Neural cell (in vitro differentiated cells): Measurements from ENCODE around the gene HELLS. TPM values are rescaled to one million over a fixed set of nuclear protein-coding genes. Genes with fewer than 3 reads are reported as not detected.

Experiments
- H2AFZ ChIP-seq: fragments of 200-600, 300-800 bp; sonication (generic), shearing (Covaris generic); 2 replicates; pipeline ENCODE4 v1.6.0; 2014; ENCODE audit warnings: low read depth, mild to moderate bottlenecking, antibody characterized with exemption, low read length, moderate library complexity
- H3F3A ChIP-seq: fragments of 200-600 bp; shearing (Covaris generic); 2 replicates; pipeline ENCODE4 v1.6.1; 2016; ENCODE audit warnings: mild to moderate bottlenecking, moderate library complexity, mixed read lengths, antibody characterized with exemption, low read length; ENCODE audit not compliant: insufficient read depth, poor library complexity, severe bottlenecking
- H3K27ac ChIP-seq: fragments of 200-600, 300-800 bp; sonication (generic), shearing (Covaris generic); 2 replicates; pipeline ENCODE4 v1.5.1; 2014; ENCODE audit warnings: mild to moderate bottlenecking, low read length, moderate library complexity
- H3K27me3 ChIP-seq: fragments of 300-800, 200-600 bp; sonication (generic), shearing (Covaris generic); 2 replicates; pipeline ENCODE4 v1.6.0; 2014; ENCODE audit warnings: mild to moderate bottlenecking, low read depth, low read length, moderate library complexity; ENCODE audit not compliant: insufficient read depth
- H3K36me3 ChIP-seq: fragments of 300-800, 200-600 bp; sonication (generic), shearing (Covaris generic); 2 replicates; pipeline ENCODE4 v1.5.1; 2014; ENCODE audit warnings: mild to moderate bottlenecking, antibody characterized with exemption, low read length, moderate library complexity; ENCODE audit not compliant: insufficient read depth
- H3K4me2 ChIP-seq: fragments of 300-800, 200-600 bp; sonication (generic), shearing (Covaris generic); 2 replicates; pipeline ENCODE4 v1.6.0; 2014; ENCODE audit warnings: mild to moderate bottlenecking, low read length
- H3K4me3 ChIP-seq: fragments of 300-800, 200-600 bp; sonication (generic), shearing (Covaris generic); 2 replicates; pipeline ENCODE4 v1.5.1; 2014; ENCODE audit warnings: mild to moderate bottlenecking, low read length, moderate library complexity
- H3K79me2 ChIP-seq: fragments of 200-600 bp; shearing (Covaris generic); replicated peaks from 2 replicates; pipeline ENCODE4 v1.6.0; 2014; ENCODE audit warnings: mild to moderate bottlenecking, low read length, moderate library complexity; ENCODE audit not compliant: insufficient read depth
- H3K9ac ChIP-seq: fragments of 300-800, 200-600 bp; sonication (generic), shearing (Covaris generic); 2 replicates; pipeline ENCODE4 v1.6.1; 2016; ENCODE audit warnings: mild to moderate bottlenecking, low read length, mixed read lengths
- H3K9me2 ChIP-seq: fragments of 200-600 bp; shearing (Covaris generic); 2 replicates; pipeline ENCODE4 v1.6.1; 2016; ENCODE audit warnings: mild to moderate bottlenecking, low read length, mixed read lengths; ENCODE audit not compliant: insufficient read depth
- H3K9me3 ChIP-seq: fragments of 200-600, 300-800 bp; sonication (generic), shearing (Covaris generic); 2 replicates; pipeline ENCODE4 v1.6.1; 2016; ENCODE audit warnings: mild to moderate bottlenecking, mixed run types, low read length, moderate library complexity, mixed read lengths
- H4K20me1 ChIP-seq: fragments of 200-600 bp; shearing (Covaris generic); 2 replicates; pipeline ENCODE4 v1.6.1; 2016; ENCODE audit warnings: mild to moderate bottlenecking, mixed run types; ENCODE audit not compliant: insufficient read depth
- EP300 ChIP-seq: fragments of 450-650 bp; conservative IDR thresholded peaks from 2 replicates; pipeline ENCODE4 v1.6.1; 2014; ENCODE audit warnings: antibody characterized with exemption, mild to moderate bottlenecking, moderate library complexity; ENCODE audit not compliant: poor library complexity, severe bottlenecking
- EZH2 ChIP-seq: fragments of 200-600, 300-800 bp; shearing (Covaris generic), sonication (generic); IDR thresholded peaks from 2 replicates; pipeline ENCODE4 v1.6.1; 2014; ENCODE audit warnings: antibody characterized with exemption, low read length, borderline replicate concordance, mild to moderate bottlenecking; ENCODE audit not compliant: insufficient read depth, poor library complexity, severe bottlenecking
- MXI1 ChIP-seq: fragments of 450-650 bp; conservative IDR thresholded peaks from 2 replicates; pipeline ENCODE4 v1.6.1; 2014; ENCODE audit warnings: antibody characterized with exemption, mild to moderate bottlenecking; ENCODE audit not compliant: poor library complexity, severe bottlenecking
- POLR2AphosphoS5 ChIP-seq: IDR thresholded peaks from 2 replicates; pipeline ENCODE4 v1.6.1; 2012
- RAD21 ChIP-seq: fragments of 450-650 bp; conservative IDR thresholded peaks from 2 replicates; pipeline ENCODE4 v1.6.1; 2014; ENCODE audit warnings: antibody characterized with exemption, mild to moderate bottlenecking, moderate library complexity
- SMC3 ChIP-seq: fragments of 450-650 bp; conservative IDR thresholded peaks from 2 replicates; pipeline ENCODE4 v1.6.1; 2014; ENCODE audit warnings: antibody characterized with exemption, mild to moderate bottlenecking, moderate library complexity; ENCODE audit not compliant: poor library complexity
- TAF1 ChIP-seq: IDR thresholded peaks from 2 replicates; pipeline ENCODE4 v1.6.1; 2012; ENCODE audit warnings: low read depth
- polyA plus RNA-seq: library from polyadenylated mRNA; depleted of rRNA; stranded (reverse); fragments of >200 nt; gene quantifications from 2 replicates; pipeline ENCODE4 v1.2.3, GENCODE V29; 2014
- TF ChIP-seq, protein P1 (sequence below): fragments of 450-650 bp; IDR thresholded peaks from 2 replicates; pipeline ENCODE4 v1.5.1; 2014; ENCODE audit warnings: antibody characterized with exemption, mild to moderate bottlenecking, moderate library complexity; ENCODE audit not compliant: poor library complexity, severe bottlenecking
- TF ChIP-seq, protein P2 (sequence below): IDR thresholded peaks from 2 replicates; pipeline ENCODE4 v1.6.1; 2012; ENCODE audit warnings: borderline replicate concordance

HELLS gene
- polyA plus RNA-seq, 1 donor from 2014 or later, result 12.3 TPM

DNA sequence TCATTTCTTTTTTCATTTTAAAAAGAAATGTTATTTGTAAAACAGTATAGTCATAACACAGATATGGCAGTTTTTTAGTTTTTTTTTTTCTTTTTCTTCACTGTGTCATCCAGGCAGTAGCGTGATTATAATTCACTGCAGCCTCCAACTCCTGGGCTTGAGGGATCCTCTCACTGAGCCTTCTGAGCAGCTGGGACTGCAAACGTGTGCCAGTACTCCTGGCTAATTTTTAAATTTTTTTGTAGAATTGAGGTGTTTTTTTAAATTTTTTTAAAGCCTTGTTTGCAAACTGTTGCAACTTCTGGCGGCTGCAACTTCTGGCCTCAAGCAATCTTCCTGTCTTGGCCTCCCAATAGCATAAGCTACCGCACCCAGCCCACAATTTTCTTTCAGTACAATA, 63.0 kb downstream of the HELLS start:
- H3K36me3 ChIP-seq, result no peaks in the 10 kb centered on the region
- no peaks in the 10 kb centered on the region for H4K20me1 ChIP-seq

DNA sequence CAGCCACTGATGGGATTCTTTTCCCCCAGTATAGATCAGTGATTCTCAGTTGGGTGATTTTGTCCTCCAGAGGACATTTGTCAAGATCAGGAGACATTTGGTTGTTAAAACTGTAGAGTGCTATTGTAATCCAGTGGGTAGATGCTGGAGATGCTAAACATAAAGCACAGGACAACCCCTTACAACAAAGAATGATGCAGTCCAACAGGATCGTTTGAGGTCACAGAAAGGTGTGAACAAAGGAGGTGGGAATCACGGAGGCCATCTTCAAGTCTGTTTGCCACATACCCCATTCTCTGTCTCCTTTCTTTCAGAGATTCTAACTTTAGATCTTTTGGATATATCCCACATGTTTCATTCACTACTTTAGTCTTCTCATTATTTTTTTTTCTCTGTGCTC, 69.0 kb downstream of the HELLS start:
- H3K27me3 ChIP-seq, result no peaks in the 10 kb centered on the region
- no peaks in the 10 kb centered on the region for H3F3A ChIP-seq
- no peak overlapping the region for H3K27ac ChIP-seq
- no peak overlapping the region for H2AFZ ChIP-seq
- no peaks in the 10 kb centered on the region for H3K9me3 ChIP-seq
- no peaks in the 10 kb centered on the region for H3K36me3 ChIP-seq
- TF ChIP-seq RAD21 (no peak), EP300 (no peak), MXI1 (no peak), EZH2 (no peak), SMC3 (no peak), TAF1 (no peak)
- TF ChIP-seq, protein P1, sequence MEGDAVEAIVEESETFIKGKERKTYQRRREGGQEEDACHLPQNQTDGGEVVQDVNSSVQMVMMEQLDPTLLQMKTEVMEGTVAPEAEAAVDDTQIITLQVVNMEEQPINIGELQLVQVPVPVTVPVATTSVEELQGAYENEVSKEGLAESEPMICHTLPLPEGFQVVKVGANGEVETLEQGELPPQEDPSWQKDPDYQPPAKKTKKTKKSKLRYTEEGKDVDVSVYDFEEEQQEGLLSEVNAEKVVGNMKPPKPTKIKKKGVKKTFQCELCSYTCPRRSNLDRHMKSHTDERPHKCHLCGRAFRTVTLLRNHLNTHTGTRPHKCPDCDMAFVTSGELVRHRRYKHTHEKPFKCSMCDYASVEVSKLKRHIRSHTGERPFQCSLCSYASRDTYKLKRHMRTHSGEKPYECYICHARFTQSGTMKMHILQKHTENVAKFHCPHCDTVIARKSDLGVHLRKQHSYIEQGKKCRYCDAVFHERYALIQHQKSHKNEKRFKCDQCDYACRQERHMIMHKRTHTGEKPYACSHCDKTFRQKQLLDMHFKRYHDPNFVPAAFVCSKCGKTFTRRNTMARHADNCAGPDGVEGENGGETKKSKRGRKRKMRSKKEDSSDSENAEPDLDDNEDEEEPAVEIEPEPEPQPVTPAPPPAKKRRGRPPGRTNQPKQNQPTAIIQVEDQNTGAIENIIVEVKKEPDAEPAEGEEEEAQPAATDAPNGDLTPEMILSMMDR, result no peak
- no peak overlapping the region for H3K9ac ChIP-seq
- H3K79me2 ChIP-seq, result no peaks in the 10 kb centered on the region
- H3K9me2 ChIP-seq, result no peaks in the 10 kb centered on the region
- H3K4me2 ChIP-seq, result no peak overlapping the region
- no peak overlapping the region for H3K4me3 ChIP-seq
- H4K20me1 ChIP-seq, result no peaks in the 10 kb centered on the region

More for the DNA sequence above, 63.0 kb downstream of the HELLS start:
- Histone ChIP-seq H3K27me3 (no peaks in the 10 kb centered on the region), H3K9me2 (no peaks in the 10 kb centered on the region), H3F3A (no peaks in the 10 kb centered on the region), H3K4me2 (no peak overlapping the region), H3K9me3 (no peaks in the 10 kb centered on the region), H3K27ac (no peak overlapping the region), H3K9ac (no peak overlapping the region), H3K79me2 (no peaks in the 10 kb centered on the region), H3K4me3 (no peak overlapping the region), H2AFZ (no peak overlapping the region)
- TF ChIP-seq TAF1, result no peak
- no peak for TF ChIP-seq SMC3
- TF ChIP-seq, protein P2, sequence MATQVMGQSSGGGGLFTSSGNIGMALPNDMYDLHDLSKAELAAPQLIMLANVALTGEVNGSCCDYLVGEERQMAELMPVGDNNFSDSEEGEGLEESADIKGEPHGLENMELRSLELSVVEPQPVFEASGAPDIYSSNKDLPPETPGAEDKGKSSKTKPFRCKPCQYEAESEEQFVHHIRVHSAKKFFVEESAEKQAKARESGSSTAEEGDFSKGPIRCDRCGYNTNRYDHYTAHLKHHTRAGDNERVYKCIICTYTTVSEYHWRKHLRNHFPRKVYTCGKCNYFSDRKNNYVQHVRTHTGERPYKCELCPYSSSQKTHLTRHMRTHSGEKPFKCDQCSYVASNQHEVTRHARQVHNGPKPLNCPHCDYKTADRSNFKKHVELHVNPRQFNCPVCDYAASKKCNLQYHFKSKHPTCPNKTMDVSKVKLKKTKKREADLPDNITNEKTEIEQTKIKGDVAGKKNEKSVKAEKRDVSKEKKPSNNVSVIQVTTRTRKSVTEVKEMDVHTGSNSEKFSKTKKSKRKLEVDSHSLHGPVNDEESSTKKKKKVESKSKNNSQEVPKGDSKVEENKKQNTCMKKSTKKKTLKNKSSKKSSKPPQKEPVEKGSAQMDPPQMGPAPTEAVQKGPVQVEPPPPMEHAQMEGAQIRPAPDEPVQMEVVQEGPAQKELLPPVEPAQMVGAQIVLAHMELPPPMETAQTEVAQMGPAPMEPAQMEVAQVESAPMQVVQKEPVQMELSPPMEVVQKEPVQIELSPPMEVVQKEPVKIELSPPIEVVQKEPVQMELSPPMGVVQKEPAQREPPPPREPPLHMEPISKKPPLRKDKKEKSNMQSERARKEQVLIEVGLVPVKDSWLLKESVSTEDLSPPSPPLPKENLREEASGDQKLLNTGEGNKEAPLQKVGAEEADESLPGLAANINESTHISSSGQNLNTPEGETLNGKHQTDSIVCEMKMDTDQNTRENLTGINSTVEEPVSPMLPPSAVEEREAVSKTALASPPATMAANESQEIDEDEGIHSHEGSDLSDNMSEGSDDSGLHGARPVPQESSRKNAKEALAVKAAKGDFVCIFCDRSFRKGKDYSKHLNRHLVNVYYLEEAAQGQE, result no peak
- TF ChIP-seq POLR2AphosphoS5, result no peak
- TF ChIP-seq RAD21, result no peak
- no peak for TF ChIP-seq MXI1
- no peak for TF ChIP-seq EP300
- no peak for TF ChIP-seq EZH2
- TF ChIP-seq, protein P1, result no peak
